Measurements from ENCODE around the gene TP53BP2. TPM values are rescaled to one million over a fixed set of nuclear protein-coding genes. Genes with fewer than 3 reads are reported as not detected.
"Not testable (repeated sequence)": the region's sequence is repeated elsewhere in the genome, so short reads cannot be mapped to it uniquely, and the experiment has no call there.

The TP53BP2 gene
- total RNA-seq, 4 donors from 2014 or later, result 31.7 to 196 (median 58.2) TPM

DNA sequence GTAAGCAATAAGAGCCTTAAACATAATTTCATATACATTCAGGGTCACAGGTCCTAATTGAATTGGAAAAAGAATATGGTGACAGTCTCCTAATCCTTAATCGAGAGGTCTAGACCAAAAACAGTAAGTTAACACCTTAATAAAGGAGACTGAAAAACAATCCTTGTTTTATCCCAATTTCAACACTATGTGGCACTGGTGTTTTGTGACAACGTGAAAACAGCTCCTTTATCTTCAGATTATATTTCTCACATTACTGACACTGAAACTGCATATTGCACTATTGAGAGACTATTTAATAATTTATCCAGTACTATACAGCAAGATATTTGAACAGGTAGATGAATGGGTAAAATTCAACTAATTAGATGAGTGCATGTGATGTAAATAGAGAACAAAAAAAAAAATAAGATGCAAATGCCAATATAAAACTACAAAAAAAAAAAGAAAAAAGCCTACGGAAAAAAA lies 34.1 kb downstream of the TP53BP2 start:
- no peaks in the 10 kb centered on the region for H3K4me1 ChIP-seq
- H3K27ac ChIP-seq, result no peak overlapping the region
- DNase-seq, result no peak
- TF ChIP-seq, protein P1, sequence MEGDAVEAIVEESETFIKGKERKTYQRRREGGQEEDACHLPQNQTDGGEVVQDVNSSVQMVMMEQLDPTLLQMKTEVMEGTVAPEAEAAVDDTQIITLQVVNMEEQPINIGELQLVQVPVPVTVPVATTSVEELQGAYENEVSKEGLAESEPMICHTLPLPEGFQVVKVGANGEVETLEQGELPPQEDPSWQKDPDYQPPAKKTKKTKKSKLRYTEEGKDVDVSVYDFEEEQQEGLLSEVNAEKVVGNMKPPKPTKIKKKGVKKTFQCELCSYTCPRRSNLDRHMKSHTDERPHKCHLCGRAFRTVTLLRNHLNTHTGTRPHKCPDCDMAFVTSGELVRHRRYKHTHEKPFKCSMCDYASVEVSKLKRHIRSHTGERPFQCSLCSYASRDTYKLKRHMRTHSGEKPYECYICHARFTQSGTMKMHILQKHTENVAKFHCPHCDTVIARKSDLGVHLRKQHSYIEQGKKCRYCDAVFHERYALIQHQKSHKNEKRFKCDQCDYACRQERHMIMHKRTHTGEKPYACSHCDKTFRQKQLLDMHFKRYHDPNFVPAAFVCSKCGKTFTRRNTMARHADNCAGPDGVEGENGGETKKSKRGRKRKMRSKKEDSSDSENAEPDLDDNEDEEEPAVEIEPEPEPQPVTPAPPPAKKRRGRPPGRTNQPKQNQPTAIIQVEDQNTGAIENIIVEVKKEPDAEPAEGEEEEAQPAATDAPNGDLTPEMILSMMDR (IDR thresholded peaks at IDR 0.05), result peak in 5 of 6 experiments; percentile 16 to 68 (median 56)
- TF ChIP-seq POLR2A (IDR thresholded peaks at IDR 0.05), result no peak
- H3K4me3 ChIP-seq, result no peak overlapping the region
- H3K36me3 ChIP-seq, result peaks cover 0 to 42% (median 0%) of the 10 kb centered on the region in 3 donors
- no peaks in the 10 kb centered on the region for H3K27me3 ChIP-seq
- no peaks in the 10 kb centered on the region for H3K9me3 ChIP-seq

- Histone ChIP-seq H3K36me3 (peaks cover 0 to 53% (median 0%) of the 10 kb centered on the region in 3 donors), H3K4me1 (no peaks in the 10 kb centered on the region)
Observed at GRCh38 chr1:223810586-223810985, 35.2 kb downstream of the TP53BP2 start.

GRCh38 chr1:223809905-223810304 lies 35.8 kb downstream of the TP53BP2 start:
- DNase-seq, H3K27ac ChIP-seq, H3K9me3 ChIP-seq, H3K4me3 ChIP-seq, H3K27me3 ChIP-seq, H3K4me1 ChIP-seq: not testable (repeated sequence)
- H3K36me3 ChIP-seq, result peaks cover 0 to 58% (median 0%) of the 10 kb centered on the region in 3 donors

More at GRCh38 chr1:223810586-223810985, 35.2 kb downstream of the TP53BP2 start:
- Histone ChIP-seq H3K27ac (no peak overlapping the region), H3K4me3 (no peak overlapping the region), H3K27me3 (no peaks in the 10 kb centered on the region), H3K9me3 (no peaks in the 10 kb centered on the region)
- DNase-seq, result no peak
- TF ChIP-seq, protein P1 (IDR thresholded peaks at IDR 0.05), result no peak
- TF ChIP-seq POLR2A (IDR thresholded peaks at IDR 0.05), result no peak

- TF ChIP-seq, protein P1 (IDR thresholded peaks at IDR 0.05), result no peak
- no peak for TF ChIP-seq POLR2A (IDR thresholded peaks at IDR 0.05)
- Histone ChIP-seq H3K27ac (no peak overlapping the region), H3K27me3 (no peaks in the 10 kb centered on the region), H3K9me3 (no peaks in the 10 kb centered on the region), H3K4me3 (no peak overlapping the region), H3K4me1 (no peaks in the 10 kb centered on the region), H3K36me3 (peaks cover 0 to 82% (median 3%) of the 10 kb centered on the region in 3 donors)
- no peak for DNase-seq
Observed at GRCh38 chr1:223803211-223803610, 42.5 kb downstream of the TP53BP2 start.

DNA sequence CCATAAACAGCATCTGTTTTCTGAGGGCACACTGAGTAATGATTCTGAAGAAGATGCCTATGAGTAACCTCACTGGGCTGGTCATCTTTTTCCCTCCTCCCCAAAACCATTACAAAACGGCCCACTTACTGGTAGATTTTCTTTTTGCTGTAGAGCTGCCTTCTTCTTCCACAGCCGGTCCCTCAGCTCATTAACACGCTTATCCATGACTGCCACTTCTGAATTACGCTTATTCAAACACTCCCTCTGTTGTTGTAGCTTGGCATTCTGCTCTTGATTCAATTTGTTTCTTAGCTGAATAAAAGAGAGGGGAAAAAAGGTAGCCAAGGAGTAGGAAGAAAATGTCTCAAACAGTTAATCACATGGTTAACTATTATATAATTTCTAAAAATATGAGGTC lies 43.1 kb downstream of the TP53BP2 start:
- H3K9me3 ChIP-seq, result no peaks in the 10 kb centered on the region
- H3K4me1 ChIP-seq, result no peaks in the 10 kb centered on the region
- no peaks in the 10 kb centered on the region for H3K27me3 ChIP-seq
- no peak for TF ChIP-seq POLR2A (IDR thresholded peaks at IDR 0.05)
- TF ChIP-seq, protein P1 (IDR thresholded peaks at IDR 0.05), result no peak
- peaks cover 0 to 88% (median 3%) of the 10 kb centered on the region in 3 donors for H3K36me3 ChIP-seq
- DNase-seq, result no peak
- no peak overlapping the region for H3K4me3 ChIP-seq
- no peak overlapping the region for H3K27ac ChIP-seq

DNA sequence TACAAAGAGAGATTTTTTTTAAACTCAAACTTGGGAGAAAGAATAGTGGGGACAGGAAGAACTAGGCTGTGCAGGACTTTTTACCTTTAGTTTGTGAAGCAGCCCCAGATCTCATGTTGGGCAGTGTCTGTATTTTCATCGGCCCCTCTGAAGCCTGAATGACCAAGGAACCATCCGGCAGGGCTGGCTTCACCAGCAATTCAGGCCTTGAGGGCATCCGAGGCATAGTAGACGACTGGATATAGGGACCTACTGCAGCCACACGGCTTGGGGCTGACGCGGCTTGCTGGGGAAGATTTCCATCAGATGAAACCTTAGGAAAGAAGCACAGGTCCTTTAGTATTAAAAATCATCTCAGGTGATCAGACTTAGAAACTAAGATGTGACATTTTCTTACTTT lies 43.7 kb downstream of the TP53BP2 start:
- Histone ChIP-seq H3K36me3 (peaks cover 0 to 94% (median 3%) of the 10 kb centered on the region in 3 donors), H3K27me3 (no peaks in the 10 kb centered on the region), H3K9me3 (no peaks in the 10 kb centered on the region), H3K4me3 (no peak overlapping the region), H3K4me1 (no peaks in the 10 kb centered on the region), H3K27ac (no peak overlapping the region)
- DNase-seq, result no peak
- TF ChIP-seq POLR2A (IDR thresholded peaks at IDR 0.05), result no peak
- TF ChIP-seq, protein P1 (IDR thresholded peaks at IDR 0.05), result no peak

Measured in Peyer's patch (tissue), 4 donors.